DMS53 treated with DMSO at 0.1 percent for 48 hours (cell line): ENCODE results near the gene TPT1.
"Not testable (repeated sequence)": the region's sequence is repeated elsewhere in the genome, so short reads cannot be mapped to it uniquely, and the experiment has no call there.

ENCODE experiments used
- DNase-seq: peaks from one replicate; lab custom pipeline; 2025; ENCODE audit not compliant: unreplicated experiment; lab: John Stamatoyannopoulos, UW

The TPT1 gene

DNA sequence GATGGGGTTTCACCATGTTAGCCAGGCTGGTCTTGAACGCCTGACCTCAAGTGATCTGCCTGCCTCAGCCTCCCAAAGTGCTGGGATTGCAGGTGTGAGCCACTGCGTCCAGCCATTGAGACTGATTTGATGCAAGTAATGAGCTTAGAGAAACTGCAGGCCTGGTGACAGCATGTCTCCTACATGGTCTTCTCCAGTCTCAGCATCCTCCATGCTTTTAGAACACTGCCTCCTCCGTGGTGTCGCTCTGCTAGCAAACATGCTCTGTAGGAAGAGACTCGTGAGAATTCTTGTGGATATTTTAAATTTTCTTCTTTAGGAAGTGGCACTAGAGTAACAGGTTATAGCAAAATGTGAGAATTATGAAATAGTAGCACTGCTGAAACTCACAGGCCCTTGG is 37.1 kb downstream of the TPT1 start:
- no peak for DNase-seq

- no peak for DNase-seq
These were observed 38.0 kb downstream of the TPT1 start for GRCh38 chr13:45303026-45303425.

- no peak for DNase-seq
These were observed 38.5 kb downstream of the TPT1 start for GRCh38 chr13:45302507-45302906.

DNA sequence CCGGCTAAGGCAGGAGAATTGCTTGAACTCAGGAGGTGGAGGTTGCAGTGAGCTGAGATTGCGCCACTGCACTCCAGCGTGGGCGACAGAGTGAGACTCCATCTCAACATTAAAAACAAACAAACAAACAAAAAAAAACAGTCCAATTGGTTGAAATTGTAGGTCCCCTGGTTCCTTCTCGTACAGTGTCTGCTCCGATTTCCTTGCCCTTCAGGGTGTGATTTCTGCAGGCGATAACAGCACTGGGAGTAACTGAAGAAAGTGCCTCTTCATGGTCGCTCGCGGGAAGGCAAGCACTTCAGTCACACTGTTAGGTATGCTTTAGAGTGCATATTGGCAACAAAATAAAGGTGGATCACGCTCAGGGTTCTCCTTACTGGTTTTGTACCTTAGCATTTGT is 39.7 kb downstream of the TPT1 start:
- DNase-seq, result no peak

DNA sequence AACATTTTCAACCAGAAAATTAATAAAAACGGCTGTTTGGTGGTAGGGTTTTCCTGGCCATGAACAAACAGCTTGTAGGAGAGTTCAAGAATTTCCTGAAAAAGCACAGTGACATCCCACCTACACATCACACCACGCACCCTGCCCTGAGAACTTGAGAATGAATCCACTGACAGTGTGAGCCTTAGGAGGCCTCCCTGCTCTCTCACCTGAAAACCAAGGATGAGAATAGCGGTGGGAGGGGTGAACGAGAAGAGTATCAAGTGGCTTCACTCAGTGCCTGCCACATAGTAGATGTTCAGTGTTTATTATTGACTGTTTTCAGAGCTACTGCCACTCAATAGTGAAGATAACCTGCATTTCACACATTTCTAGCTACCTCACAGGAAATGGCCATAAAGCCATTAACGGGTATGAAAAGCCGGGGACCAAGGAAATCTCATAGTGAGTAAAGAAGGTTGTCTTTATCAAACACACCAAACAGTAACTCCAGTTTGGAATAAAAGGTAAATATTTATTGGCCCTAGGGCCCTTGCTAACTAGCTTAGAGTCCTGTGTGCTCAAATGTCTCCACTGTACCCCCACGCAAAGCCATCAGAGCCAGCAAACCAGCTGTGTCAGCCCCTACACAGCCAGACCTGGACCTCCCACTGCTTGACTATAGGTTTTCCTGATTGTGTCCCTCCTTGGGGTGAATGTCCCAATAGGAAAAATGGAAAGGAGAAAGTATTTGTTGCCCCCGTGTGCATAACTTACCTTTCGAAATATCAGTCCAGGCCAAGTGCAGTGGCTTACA is 40.6 kb downstream of the TPT1 start:
- no peak for DNase-seq

GRCh38 chr13:45299194-45299593 is 41.8 kb downstream of the TPT1 start:
- DNase-seq, result no peak

GRCh38 chr13:45298550-45298949 is 42.4 kb downstream of the TPT1 start:
- not testable (repeated sequence) for DNase-seq

GRCh38 chr13:45298206-45298505 is 42.8 kb downstream of the TPT1 start:
- no peak for DNase-seq

DNA sequence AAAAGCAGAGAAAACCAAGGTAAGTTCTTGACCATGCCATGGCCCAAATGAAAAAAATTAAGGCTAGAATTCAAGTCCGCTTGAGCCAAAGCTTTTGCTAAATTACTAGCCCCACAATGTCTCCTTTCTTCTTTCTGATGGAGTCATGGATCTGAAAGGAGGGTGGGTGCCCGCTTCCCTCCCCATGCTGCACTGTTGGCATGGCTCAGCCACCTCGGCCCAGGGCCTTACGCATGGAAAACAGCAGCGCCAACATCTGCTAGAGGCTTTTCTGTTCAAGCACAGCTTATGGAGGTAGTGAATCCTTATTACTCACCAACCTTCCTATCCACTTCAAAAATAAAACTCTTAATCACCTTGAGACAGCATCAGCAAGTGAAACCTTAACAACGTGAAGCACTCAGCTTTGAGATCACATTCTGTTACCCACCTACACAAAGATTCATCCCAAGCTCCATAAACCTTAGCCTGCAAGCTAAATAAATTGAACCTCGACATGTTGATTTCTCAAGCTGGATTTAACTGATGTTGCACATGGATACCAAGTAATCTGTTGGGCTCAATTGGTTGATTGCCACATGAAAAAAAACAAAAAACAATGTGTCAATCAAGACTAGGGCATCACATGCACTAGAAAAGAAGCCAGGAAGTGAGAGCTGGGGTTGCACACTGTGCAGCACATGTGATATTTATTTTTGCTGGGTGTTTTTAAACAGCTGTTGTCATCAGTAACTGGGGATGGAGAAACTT is 43.4 kb downstream of the TPT1 start:
- no peak for DNase-seq

GRCh38 chr13:45296259-45296658 is 44.7 kb downstream of the TPT1 start:
- no peak for DNase-seq

DNA sequence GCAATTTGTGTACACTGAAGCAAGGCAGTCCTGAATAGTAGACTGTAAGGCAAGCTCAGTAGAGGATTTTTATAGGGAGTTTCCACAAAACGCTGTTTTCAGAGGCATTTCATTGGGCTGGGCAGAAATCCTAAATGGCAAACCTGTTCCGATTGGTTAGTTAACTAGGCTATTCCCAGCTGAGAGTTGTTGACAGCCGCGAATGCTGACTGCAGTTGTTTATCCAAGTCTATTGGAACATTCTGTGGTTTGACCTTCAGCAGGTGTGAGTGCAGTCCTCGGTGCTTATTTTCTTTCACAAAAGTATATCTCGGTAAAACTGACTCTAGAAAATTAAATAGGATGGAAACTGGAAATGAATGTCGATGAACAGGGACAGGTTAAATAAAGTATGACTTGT is 45.4 kb downstream of the TPT1 start:
- no peak for DNase-seq

DNA sequence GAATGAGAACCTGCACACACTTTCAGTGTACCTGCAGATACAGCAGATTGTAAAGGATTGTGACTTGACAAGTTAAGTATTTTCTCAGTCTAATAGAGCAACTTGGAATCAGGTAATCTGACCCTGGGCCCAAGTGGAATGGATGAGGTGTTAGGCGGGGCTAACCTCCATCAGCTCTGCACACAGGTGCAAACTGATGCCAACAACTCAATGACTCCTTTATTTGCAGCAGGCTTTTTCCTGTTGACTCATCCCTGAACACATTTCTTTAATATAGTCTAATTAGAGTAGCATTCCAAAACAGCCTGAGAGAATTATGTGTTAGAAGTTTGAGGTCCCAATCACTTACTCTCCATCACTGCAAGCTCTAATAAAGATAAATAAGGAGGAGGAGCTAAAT is 48.8 kb downstream of the TPT1 start:
- DNase-seq, result peak; percentile 38

GRCh38 chr13:45289936-45290563 is 50.9 kb downstream of the TPT1 start:
- DNase-seq, result no peak
